CD4-positive, CD25-positive, alpha-beta regulatory T cell (primary cell): Measurements from ENCODE around the gene LTA. TPM values are rescaled to one million over a fixed set of nuclear protein-coding genes. Genes with fewer than 3 reads are reported as not detected.
A peak's percentile ranks its signal among the peaks of the same experiment; 100 is the strongest.
"Not testable (repeated sequence)": the region's sequence is repeated elsewhere in the genome, so short reads cannot be mapped to it uniquely, and the experiment has no call there.

Experiments
- ATAC-seq, 2 donors: fragments of 150-1000 bp; cut with Tn5 transposase; one replicate each; pipeline ENCODE4 v1.10.0; 2021; ENCODE audit warnings: low read depth in 2 of 2, moderate number of reproducible peaks in 2 of 2, moderate library complexity in 1 of 2
- DNase-seq, 3 donors: peaks; one replicate each; pipeline versions ENCODE4 v3.0.0 to v3.0.0-alpha.2; 2012 to 2022; ENCODE audit warnings: mixed read lengths in 1 of 3
- H3K27ac ChIP-seq: one replicate; pipeline ENCODE4 v1.7.0; 2013; ENCODE audit warnings: mild to moderate bottlenecking, low read length; ENCODE audit not compliant: insufficient read depth, poor library complexity, severe bottlenecking
- H3K27me3 ChIP-seq: one replicate; pipeline ENCODE4 v1.7.0; 2013; ENCODE audit warnings: low read length; ENCODE audit not compliant: control insufficient read depth, insufficient read depth
- H3K36me3 ChIP-seq: one replicate; pipeline ENCODE4 v1.7.0; 2013; ENCODE audit warnings: mild to moderate bottlenecking, low read length, moderate library complexity; ENCODE audit not compliant: control insufficient read depth, insufficient read depth
- H3K4me1 ChIP-seq: 2 replicates; pipeline ENCODE4 v1.7.0; 2013; ENCODE audit warnings: mild to moderate bottlenecking, low read length; ENCODE audit not compliant: insufficient read depth, control insufficient read depth, poor library complexity, severe bottlenecking
- H3K4me3 ChIP-seq: one replicate; pipeline ENCODE4 v1.7.0; 2013; ENCODE audit warnings: low read depth, mild to moderate bottlenecking, low read length, moderate library complexity
- H3K9me3 ChIP-seq, 2 experiments: 1 replicate in 1 of 2; 2 replicates in 1 of 2; pipeline ENCODE4 v1.7.0; 2013; ENCODE audit warnings: low read length in 2 of 2, mild to moderate bottlenecking in 1 of 2, moderate library complexity in 1 of 2; ENCODE audit not compliant: control insufficient read depth in 2 of 2
- H3K27ac Mint-ChIP-seq, 3 donors: one replicate each; pipeline ENCODE4 v1.8.0; 2020 to 2022; ENCODE audit warnings: mild to moderate bottlenecking in 3 of 3, mixed read lengths in 3 of 3, moderate library complexity in 2 of 3
- H3K27me3 Mint-ChIP-seq: one replicate; pipeline ENCODE4 v1.8.0; 2022; ENCODE audit warnings: mild to moderate bottlenecking, mixed read lengths
- H3K36me3 Mint-ChIP-seq: one replicate; pipeline ENCODE4 v1.8.0; 2020; ENCODE audit warnings: mixed read lengths
- H3K4me1 Mint-ChIP-seq, 4 donors: one replicate each; pipeline ENCODE4 v1.8.0; 2020 to 2022; ENCODE audit warnings: mixed read lengths in 4 of 4, mild to moderate bottlenecking in 1 of 4
- H3K4me3 Mint-ChIP-seq, 4 donors: one replicate each; pipeline ENCODE4 v1.8.0; 2020 to 2022; ENCODE audit warnings: mild to moderate bottlenecking in 4 of 4, mixed read lengths in 4 of 4, moderate library complexity in 3 of 4
- H3K9me3 Mint-ChIP-seq, 7 donors: one replicate each; pipeline ENCODE4 v1.8.0; 2020 to 2022; ENCODE audit warnings: mixed read lengths in 7 of 7, mild to moderate bottlenecking in 3 of 7, moderate library complexity in 2 of 7
- polyA plus RNA-seq, 4 donors: library from polyadenylated mRNA; unstranded; fragments of 300-500 nt; fragmentation: Illumina TruSeq; gene quantifications; one replicate each; pipeline ENCODE4 v1.2.3, GENCODE V29; 2021
- total RNA-seq: library from RNA; stranded (reverse); gene quantifications from one replicate; pipeline ENCODE4 v1.2.3, GENCODE V29; 2022

LTA gene
- total and polyA plus RNA-seq, 5 donors from 2014 or later = 12.8 to 20.0 (median 14.2) TPM

DNA sequence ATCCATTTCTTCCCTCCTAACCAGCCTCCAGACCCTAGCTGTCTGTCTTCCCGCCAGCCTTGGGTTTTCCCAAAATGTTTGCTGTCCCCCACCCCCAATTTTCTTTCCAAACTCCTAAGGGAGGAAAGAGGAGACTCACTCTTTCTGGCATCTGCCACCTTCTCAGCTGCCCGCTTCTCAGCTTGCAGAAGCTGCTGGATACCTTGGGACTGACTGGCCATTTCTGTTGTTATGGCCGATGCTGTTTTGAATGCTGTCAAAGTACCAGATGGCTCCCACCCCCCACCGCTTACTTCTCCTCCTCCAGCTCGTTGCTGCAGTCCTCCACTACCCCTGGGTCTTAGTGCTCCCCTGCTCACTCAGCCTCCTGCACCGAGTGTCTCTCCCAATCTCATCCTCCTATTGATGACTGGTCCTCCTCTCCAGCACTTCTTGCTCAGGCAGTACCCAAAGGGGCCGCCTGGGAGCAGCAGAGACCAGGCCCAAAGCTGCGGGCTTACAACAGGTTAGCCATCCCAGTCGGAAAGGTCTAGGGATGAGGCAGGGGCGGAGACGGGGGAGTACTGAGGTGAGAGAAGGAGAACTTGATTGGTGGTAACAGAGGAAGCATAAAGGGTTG lies 25.6 kb upstream of the LTA start, which contains the start of gene ATP6V1G2:
ATP6V1G2 (minus strand) TSS at position 270 of the 619 bp plus-strand sequence; CDS start at position 221, 49 bp downstream.
- Histone ChIP-seq H3K4me1 (peaks cover 29% of the 10 kb centered on the region), H3K4me3 (peak within 1 kb of the TSS; percentile 95), H3K9me3 (no peaks in the 10 kb centered on the region), H3K27ac (peak within 1 kb of the TSS; percentile 93), H3K36me3 (no peaks in the 10 kb centered on the region), H3K27me3 (no peaks in the 10 kb centered on the region)
- H3K27ac Mint-ChIP-seq = peak within 1 kb of the TSS; percentile 72 to 96 (median 96)
- peak within 1 kb of the TSS; percentile 84 to 98 (median 94) for H3K4me3 Mint-ChIP-seq
- no peaks in the 10 kb centered on the region for H3K9me3 Mint-ChIP-seq
- DNase-seq = peak; percentile 75 to 91 (median 78)
- ATAC-seq = peak; percentile 51 to 58
- peaks cover 4 to 55% (median 38%) of the 10 kb centered on the region in 4 donors for H3K4me1 Mint-ChIP-seq
- H3K27me3 Mint-ChIP-seq = peaks cover 5% of the 10 kb centered on the region
- peaks cover 4% of the 10 kb centered on the region for H3K36me3 Mint-ChIP-seq

DNA sequence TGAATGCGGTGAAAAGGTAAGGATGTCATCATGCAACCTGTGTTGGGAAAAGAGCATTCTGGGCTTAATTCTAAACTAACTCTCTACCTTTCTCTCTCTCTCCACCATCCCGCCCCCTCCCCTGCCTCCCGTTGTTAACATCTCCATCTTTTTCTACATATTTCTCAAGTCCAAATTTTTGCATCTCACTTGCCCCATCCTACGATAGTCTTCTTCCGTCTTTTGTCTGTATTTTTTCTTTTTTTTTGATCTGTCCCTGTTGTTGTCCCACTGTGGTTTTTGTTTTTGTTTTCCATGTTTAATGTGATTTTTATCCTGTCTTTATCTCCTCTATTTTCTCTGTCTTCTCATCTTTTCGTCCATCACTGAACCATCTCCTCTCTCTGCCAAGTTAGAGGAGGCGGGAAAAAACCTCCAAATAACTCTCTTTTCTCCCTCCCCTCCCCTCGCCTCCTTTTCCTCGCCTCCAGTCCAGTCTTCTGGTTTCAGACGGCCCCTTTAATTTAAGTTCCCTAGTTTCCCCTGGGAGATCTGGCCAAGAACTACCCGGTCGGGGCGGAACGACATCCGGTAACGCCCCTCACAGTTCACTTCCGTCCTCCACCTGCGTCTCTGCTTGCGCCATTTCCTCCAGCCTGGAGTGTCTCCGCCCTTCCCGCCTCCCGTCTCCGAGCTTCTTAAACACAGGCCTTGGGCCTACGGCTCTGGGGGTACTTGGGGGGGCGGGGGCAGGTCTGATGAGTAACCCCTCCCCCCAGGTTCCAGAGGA lies 24.9 kb upstream of the LTA start, which contains the start of gene NFKBIL1:
NFKBIL1 (plus strand) TSS at position 651 of the 769 bp plus-strand sequence; CDS start at position 738, 87 bp downstream.
- peaks cover 5% of the 10 kb centered on the region for H3K27me3 Mint-ChIP-seq
- peak within 1 kb of the TSS; percentile 84 to 98 (median 94) for H3K4me3 Mint-ChIP-seq
- H3K36me3 ChIP-seq = no peaks in the 10 kb centered on the region
- peaks cover 5 to 59% (median 39%) of the 10 kb centered on the region in 4 donors for H3K4me1 Mint-ChIP-seq
- no peaks in the 10 kb centered on the region for H3K9me3 Mint-ChIP-seq
- H3K27ac Mint-ChIP-seq = peak within 1 kb of the TSS; percentile 72 to 96 (median 96)
- peak within 1 kb of the TSS; percentile 93 for H3K27ac ChIP-seq
- ATAC-seq = peak; percentile 84 to 88
- peak; percentile 86 to 96 (median 86) for DNase-seq
- H3K4me3 ChIP-seq = peak within 1 kb of the TSS; percentile 95
- peaks cover 29% of the 10 kb centered on the region for H3K4me1 ChIP-seq
- H3K27me3 ChIP-seq = no peaks in the 10 kb centered on the region
- H3K36me3 Mint-ChIP-seq = peaks cover 4% of the 10 kb centered on the region
- no peaks in the 10 kb centered on the region for H3K9me3 ChIP-seq

DNA sequence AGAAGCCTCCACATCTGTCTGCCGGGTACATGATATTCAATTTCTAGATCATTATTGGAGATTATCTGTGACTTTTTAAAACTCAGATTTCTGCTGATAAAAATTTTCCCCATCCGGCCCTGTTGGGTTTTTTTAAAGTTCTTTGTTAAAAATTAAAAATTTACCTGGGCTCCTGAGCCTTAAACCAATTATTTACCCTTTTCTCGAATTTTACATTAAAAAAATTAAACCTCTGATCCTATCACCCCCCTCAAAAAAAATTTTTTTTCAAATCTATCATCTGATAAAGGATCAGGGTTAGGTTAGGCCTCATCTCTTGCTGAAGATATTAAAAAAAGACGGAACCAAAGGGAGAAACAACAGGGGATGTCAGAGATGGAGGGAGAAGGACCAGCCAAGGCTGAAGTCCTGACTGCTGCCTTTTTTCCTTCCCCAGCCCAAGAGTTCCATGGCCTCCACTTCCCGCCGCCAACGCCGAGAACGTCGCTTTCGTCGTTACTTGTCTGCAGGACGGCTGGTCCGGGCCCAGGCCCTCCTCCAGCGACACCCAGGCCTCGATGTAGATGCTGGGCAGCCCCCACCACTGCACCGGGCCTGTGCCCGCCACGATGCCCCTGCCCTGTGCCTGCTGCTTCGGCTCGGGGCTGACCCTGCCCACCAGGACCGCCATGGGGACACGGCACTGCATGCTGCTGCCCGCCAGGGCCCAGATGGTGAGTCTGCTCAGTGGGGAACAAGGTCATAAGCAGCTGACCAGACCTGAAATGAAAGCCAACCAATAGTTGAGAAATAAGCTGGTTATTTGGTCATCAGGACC lies 24.2 kb upstream of the LTA start:
- Histone ChIP-seq H3K9me3 (no peaks in the 10 kb centered on the region), H3K4me3 (peak overlapping the region; percentile 95), H3K36me3 (no peaks in the 10 kb centered on the region), H3K4me1 (peaks cover 21% of the 10 kb centered on the region), H3K27ac (peak overlapping the region; percentile 93), H3K27me3 (no peaks in the 10 kb centered on the region)
- Mint-ChIP-seq H3K4me1 (peaks cover 5 to 52% (median 35%) of the 10 kb centered on the region in 4 donors), H3K36me3 (peaks cover 4% of the 10 kb centered on the region), H3K27me3 (peaks cover 5% of the 10 kb centered on the region), H3K27ac (peak overlapping the region in 2 of 3 donors; percentile 96), H3K4me3 (peak overlapping the region; percentile 84 to 98 (median 94)), H3K9me3 (no peaks in the 10 kb centered on the region)
- no peak for ATAC-seq
- no peak for DNase-seq

DNA sequence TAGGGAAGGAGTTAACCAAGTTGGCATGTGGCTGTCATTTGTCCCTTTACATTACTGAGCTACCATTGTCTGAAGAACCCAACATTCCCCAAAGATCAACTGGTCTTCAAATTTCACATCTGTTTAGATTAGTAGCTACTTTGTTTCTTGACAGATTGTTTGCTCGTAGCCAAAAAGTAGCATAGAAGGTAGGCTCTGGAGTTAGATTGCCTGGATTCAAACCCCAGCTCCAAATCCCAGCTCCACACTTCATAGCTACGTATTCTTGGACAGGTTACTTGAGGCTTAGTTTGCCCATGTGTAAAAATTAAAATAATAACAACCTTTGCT lies 23.6 kb upstream of the LTA start:
- Mint-ChIP-seq H3K27ac (peak overlapping the region in 2 of 3 donors; percentile 96), H3K9me3 (no peaks in the 10 kb centered on the region), H3K36me3 (peaks cover 4% of the 10 kb centered on the region), H3K4me1 (peaks cover 5 to 47% (median 30%) of the 10 kb centered on the region in 4 donors), H3K4me3 (peak overlapping the region in 2 of 4 donors; percentile 19 to 83), H3K27me3 (peaks cover 5% of the 10 kb centered on the region)
- no peaks in the 10 kb centered on the region for H3K27me3 ChIP-seq
- H3K4me3 ChIP-seq = no peak overlapping the region
- H3K36me3 ChIP-seq = no peaks in the 10 kb centered on the region
- no peak for ATAC-seq
- DNase-seq = no peak
- peaks cover 19% of the 10 kb centered on the region for H3K4me1 ChIP-seq
- H3K27ac ChIP-seq = peak overlapping the region; percentile 93
- H3K9me3 ChIP-seq = no peaks in the 10 kb centered on the region

DNA sequence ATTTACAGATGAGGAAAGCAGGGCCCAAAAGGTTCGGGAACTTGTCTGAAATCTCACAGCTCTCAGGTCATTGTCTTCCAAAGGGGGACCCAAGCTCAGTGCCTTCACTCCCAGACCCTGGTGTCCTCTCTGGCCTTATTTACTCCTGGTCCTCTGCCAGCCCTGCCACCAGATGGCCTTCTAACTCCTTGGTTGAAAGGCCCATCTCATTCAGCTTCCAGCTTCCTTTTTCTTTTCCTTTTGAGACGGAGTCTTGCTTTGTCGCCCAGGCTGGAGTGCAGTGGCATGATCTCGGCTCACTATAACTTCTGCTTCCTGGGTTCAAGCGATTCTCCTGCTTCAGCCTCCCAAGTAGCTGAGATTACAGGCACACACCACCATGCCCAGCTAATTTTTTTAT lies 20.7 kb upstream of the LTA start:
- not testable (repeated sequence) for H3K9me3 ChIP-seq, H3K9me3 Mint-ChIP-seq, H3K4me3 ChIP-seq, H3K27me3 Mint-ChIP-seq, H3K27ac ChIP-seq, H3K36me3 Mint-ChIP-seq, H3K36me3 ChIP-seq, H3K27me3 ChIP-seq, ATAC-seq
- peak overlapping the region in 2 of 3 donors; percentile 72 to 88 for H3K27ac Mint-ChIP-seq
- peak overlapping the region in 2 of 4 donors; percentile 75 for H3K4me3 Mint-ChIP-seq
- peak; percentile 53 to 79 (median 67) for DNase-seq
- peaks cover 5 to 53% (median 28%) of the 10 kb centered on the region in 4 donors for H3K4me1 Mint-ChIP-seq
- peaks cover 21% of the 10 kb centered on the region for H3K4me1 ChIP-seq

DNA sequence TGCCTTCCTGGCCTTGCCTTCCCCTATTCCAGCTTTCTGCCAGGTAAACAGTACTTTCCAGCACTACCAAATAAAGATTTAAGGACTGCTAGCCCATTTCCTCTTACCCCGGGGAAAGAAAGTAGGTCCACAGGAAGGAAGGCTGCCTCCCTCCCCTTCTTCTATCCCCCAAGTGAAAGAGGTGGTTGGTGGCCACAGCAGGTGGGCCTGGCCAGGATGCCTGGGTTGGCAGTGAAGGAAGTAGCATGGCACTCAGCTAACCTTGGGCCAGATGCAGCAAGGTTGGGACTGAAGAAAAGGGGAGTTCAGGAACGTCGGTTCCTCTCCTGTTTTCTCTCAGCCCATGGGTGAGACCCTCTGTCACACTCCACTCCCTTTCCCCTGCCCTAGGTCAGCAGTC lies 15.8 kb upstream of the LTA start:
- no peak overlapping the region for H3K27ac ChIP-seq
- Mint-ChIP-seq H3K4me1 (peaks cover 18 to 62% (median 38%) of the 10 kb centered on the region in 4 donors), H3K4me3 (peak overlapping the region in 1 of 4 donors; percentile 41)

More for the DNA sequence above, 15.8 kb upstream of the LTA start:
- Mint-ChIP-seq H3K36me3 (peaks cover 7% of the 10 kb centered on the region), H3K9me3 (no peaks in the 10 kb centered on the region), H3K27ac (peak overlapping the region in 2 of 3 donors; percentile 43 to 46), H3K27me3 (no peaks in the 10 kb centered on the region)
- no peak for ATAC-seq
- peak in 1 of 3 donors; percentile 51 for DNase-seq
- no peaks in the 10 kb centered on the region for H3K36me3 ChIP-seq
- H3K4me3 ChIP-seq = no peak overlapping the region
- H3K27me3 ChIP-seq = no peaks in the 10 kb centered on the region
- H3K9me3 ChIP-seq = no peaks in the 10 kb centered on the region
- peaks cover 50% of the 10 kb centered on the region for H3K4me1 ChIP-seq
